ENCODE data around the gene ACOT13.
A peak's percentile ranks its signal among the peaks of the same experiment; 100 is the strongest.
"Not testable (repeated sequence)": the region's sequence is repeated elsewhere in the genome, so short reads cannot be mapped to it uniquely, and the experiment has no call there.

Gene ACOT13

GRCh38 chr6:24662236-24662635, 4.6 kb upstream of the ACOT13 start:
- DNase-seq (ENCODE audit: low read depth in 3 of 3) = no peak

GRCh38 chr6:24663189-24663588, 3.7 kb upstream of the ACOT13 start:
- DNase-seq (ENCODE audit: low read depth in 3 of 3) = no peak

- DNase-seq (ENCODE audit: low read depth in 3 of 3) = no peak
These were observed 2.6 kb upstream of the ACOT13 start for GRCh38 chr6:24664046-24664987.

GRCh38 chr6:24666097-24666640, 708 bp upstream of the ACOT13 start:
- peak in 2 of 3 donors; percentile 7 to 13 for DNase-seq (ENCODE audit: low read depth in 3 of 3)

GRCh38 chr6:24667378-24667803, 514 bp downstream of the ACOT13 start:
- DNase-seq (ENCODE audit: low read depth in 3 of 3) = no peak

- not testable (repeated sequence) for DNase-seq (ENCODE audit: low read depth in 3 of 3)
These were observed 1.5 kb downstream of the ACOT13 start for GRCh38 chr6:24668066-24668996.

GRCh38 chr6:24668997-24669361, 2.1 kb downstream of the ACOT13 start:
- no peak for DNase-seq (ENCODE audit: low read depth in 3 of 3)

- DNase-seq (ENCODE audit: low read depth in 3 of 3) = not testable (repeated sequence)
These were observed 3.6 kb downstream of the ACOT13 start for GRCh38 chr6:24670492-24670891.

- DNase-seq (ENCODE audit: low read depth in 3 of 3) = not testable (repeated sequence)
These were observed 4.2 kb downstream of the ACOT13 start for GRCh38 chr6:24671077-24671476.

- no peak for DNase-seq (ENCODE audit: low read depth in 3 of 3)
These were observed 5.8 kb downstream of the ACOT13 start for GRCh38 chr6:24672620-24673182.

GRCh38 chr6:24673625-24674024, 6.7 kb downstream of the ACOT13 start:
- DNase-seq (ENCODE audit: low read depth in 3 of 3) = no peak

- not testable (repeated sequence) for DNase-seq (ENCODE audit: low read depth in 3 of 3)
These were observed 12.0 kb downstream of the ACOT13 start for GRCh38 chr6:24678792-24679352.

GRCh38 chr6:24680582-24680981, 13.7 kb downstream of the ACOT13 start:
- no peak for DNase-seq (ENCODE audit: low read depth in 3 of 3)

- DNase-seq (ENCODE audit: low read depth in 3 of 3) = no peak
These were observed 16.7 kb downstream of the ACOT13 start for GRCh38 chr6:24683297-24684296.

- DNase-seq (ENCODE audit: low read depth in 3 of 3) = no peak
These were observed 19.5 kb downstream of the ACOT13 start for GRCh38 chr6:24686408-24686807.

GRCh38 chr6:24686946-24687345, 20.1 kb downstream of the ACOT13 start:
- no peak for DNase-seq (ENCODE audit: low read depth in 3 of 3)

GRCh38 chr6:24689964-24690363, 23.1 kb downstream of the ACOT13 start:
- no peak for DNase-seq (ENCODE audit: low read depth in 3 of 3)

- DNase-seq (ENCODE audit: low read depth in 3 of 3) = no peak
These were observed 23.7 kb downstream of the ACOT13 start for GRCh38 chr6:24690593-24690992.

GRCh38 chr6:24691550-24691949, 24.7 kb downstream of the ACOT13 start:
- no peak for DNase-seq (ENCODE audit: low read depth in 3 of 3)

GRCh38 chr6:24692003-24692402, 25.1 kb downstream of the ACOT13 start:
- no peak for DNase-seq (ENCODE audit: low read depth in 3 of 3)

Measured in stimulated activated CD4-positive, alpha-beta T cell treated with anti-CD3 and anti-CD28 coated beads, TNF-alpha, amount 100 ng/mL, for 48 hours (primary cell).